ENCODE results near the gene IPO4. TPM values are rescaled to one million over a fixed set of nuclear protein-coding genes. Genes with fewer than 3 reads are reported as not detected.

The IPO4 gene
- total and polyA plus RNA-seq, 2 of the 13 experiments (the other 11 are each of a cell fraction or from before 2014, with no cell fraction given) = 39.0 to 179 TPM

GRCh38 chr14:24146978-24147760 lies 41.4 kb downstream of the IPO4 start, which contains the start of gene RNF31 (continued):
- no peak for TF ChIP-seq ZNF512 (CRISPR knock-in tag; IDR thresholded peaks at IDR 0.05)
- peak; percentile 26 for TF ChIP-seq PHF5A (CRISPR knock-in tag; IDR thresholded peaks at IDR 0.05; ENCODE audit: low read depth, unreplicated experiment)
- no peak for TF ChIP-seq ZNF296 (CRISPR knock-in tag; conservative IDR thresholded peaks at IDR 0.05)
- TF ChIP-seq GATAD1 (CRISPR knock-in tag; IDR thresholded peaks at IDR 0.05) = peak; percentile 88
- TF ChIP-seq CC2D1A (CRISPR knock-in tag; IDR thresholded peaks at IDR 0.05) = no peak
- no peak for TF ChIP-seq FOXC1 (CRISPR knock-in tag; IDR thresholded peaks at IDR 0.05; ENCODE audit: borderline replicate concordance)
- TF ChIP-seq BHLHE40 (IDR thresholded peaks at IDR 0.05; ENCODE audit: low read length) = no peak
- TF ChIP-seq PHF8 (CRISPR knock-in tag; IDR thresholded peaks at IDR 0.05) = peak; percentile 80
- TF ChIP-seq, protein P1, sequence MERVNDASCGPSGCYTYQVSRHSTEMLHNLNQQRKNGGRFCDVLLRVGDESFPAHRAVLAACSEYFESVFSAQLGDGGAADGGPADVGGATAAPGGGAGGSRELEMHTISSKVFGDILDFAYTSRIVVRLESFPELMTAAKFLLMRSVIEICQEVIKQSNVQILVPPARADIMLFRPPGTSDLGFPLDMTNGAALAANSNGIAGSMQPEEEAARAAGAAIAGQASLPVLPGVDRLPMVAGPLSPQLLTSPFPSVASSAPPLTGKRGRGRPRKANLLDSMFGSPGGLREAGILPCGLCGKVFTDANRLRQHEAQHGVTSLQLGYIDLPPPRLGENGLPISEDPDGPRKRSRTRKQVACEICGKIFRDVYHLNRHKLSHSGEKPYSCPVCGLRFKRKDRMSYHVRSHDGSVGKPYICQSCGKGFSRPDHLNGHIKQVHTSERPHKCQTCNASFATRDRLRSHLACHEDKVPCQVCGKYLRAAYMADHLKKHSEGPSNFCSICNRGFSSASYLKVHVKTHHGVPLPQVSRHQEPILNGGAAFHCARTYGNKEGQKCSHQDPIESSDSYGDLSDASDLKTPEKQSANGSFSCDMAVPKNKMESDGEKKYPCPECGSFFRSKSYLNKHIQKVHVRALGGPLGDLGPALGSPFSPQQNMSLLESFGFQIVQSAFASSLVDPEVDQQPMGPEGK (CRISPR knock-in tag; IDR thresholded peaks at IDR 0.05) = peak; percentile 63; the same call in 1 of the 2 replicates
- no peak for TF ChIP-seq ZNF260 (CRISPR knock-in tag; IDR thresholded peaks at IDR 0.05; ENCODE audit: borderline replicate concordance, low read depth)
- TF ChIP-seq ZNF205 (CRISPR knock-in tag; IDR thresholded peaks at IDR 0.05) = peak; percentile 82; the same call in 1 of the 2 replicates
- TF ChIP-seq ZNF816 (CRISPR knock-in tag; IDR thresholded peaks at IDR 0.05; ENCODE audit: borderline replicate concordance) = no peak
- TF ChIP-seq, protein P2, sequence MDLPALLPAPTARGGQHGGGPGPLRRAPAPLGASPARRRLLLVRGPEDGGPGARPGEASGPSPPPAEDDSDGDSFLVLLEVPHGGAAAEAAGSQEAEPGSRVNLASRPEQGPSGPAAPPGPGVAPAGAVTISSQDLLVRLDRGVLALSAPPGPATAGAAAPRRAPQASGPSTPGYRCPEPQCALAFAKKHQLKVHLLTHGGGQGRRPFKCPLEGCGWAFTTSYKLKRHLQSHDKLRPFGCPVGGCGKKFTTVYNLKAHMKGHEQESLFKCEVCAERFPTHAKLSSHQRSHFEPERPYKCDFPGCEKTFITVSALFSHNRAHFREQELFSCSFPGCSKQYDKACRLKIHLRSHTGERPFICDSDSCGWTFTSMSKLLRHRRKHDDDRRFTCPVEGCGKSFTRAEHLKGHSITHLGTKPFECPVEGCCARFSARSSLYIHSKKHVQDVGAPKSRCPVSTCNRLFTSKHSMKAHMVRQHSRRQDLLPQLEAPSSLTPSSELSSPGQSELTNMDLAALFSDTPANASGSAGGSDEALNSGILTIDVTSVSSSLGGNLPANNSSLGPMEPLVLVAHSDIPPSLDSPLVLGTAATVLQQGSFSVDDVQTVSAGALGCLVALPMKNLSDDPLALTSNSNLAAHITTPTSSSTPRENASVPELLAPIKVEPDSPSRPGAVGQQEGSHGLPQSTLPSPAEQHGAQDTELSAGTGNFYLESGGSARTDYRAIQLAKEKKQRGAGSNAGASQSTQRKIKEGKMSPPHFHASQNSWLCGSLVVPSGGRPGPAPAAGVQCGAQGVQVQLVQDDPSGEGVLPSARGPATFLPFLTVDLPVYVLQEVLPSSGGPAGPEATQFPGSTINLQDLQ (CRISPR knock-in tag; IDR thresholded peaks at IDR 0.05) = no peak
- TF ChIP-seq ZFP90 (CRISPR knock-in tag; IDR thresholded peaks at IDR 0.05; ENCODE audit: borderline replicate concordance) = 0 out of 2 replicates have a peak, but pooled peaks have one; percentile 5
- no peak for TF ChIP-seq SP4 (CRISPR knock-in tag; IDR thresholded peaks at IDR 0.05)
- TF ChIP-seq ZNF350 (CRISPR knock-in tag; IDR thresholded peaks at IDR 0.05; ENCODE audit: borderline replicate concordance, low read depth) = peak; percentile 75; the same call in 1 of the 2 replicates
- TF ChIP-seq, protein P3, sequence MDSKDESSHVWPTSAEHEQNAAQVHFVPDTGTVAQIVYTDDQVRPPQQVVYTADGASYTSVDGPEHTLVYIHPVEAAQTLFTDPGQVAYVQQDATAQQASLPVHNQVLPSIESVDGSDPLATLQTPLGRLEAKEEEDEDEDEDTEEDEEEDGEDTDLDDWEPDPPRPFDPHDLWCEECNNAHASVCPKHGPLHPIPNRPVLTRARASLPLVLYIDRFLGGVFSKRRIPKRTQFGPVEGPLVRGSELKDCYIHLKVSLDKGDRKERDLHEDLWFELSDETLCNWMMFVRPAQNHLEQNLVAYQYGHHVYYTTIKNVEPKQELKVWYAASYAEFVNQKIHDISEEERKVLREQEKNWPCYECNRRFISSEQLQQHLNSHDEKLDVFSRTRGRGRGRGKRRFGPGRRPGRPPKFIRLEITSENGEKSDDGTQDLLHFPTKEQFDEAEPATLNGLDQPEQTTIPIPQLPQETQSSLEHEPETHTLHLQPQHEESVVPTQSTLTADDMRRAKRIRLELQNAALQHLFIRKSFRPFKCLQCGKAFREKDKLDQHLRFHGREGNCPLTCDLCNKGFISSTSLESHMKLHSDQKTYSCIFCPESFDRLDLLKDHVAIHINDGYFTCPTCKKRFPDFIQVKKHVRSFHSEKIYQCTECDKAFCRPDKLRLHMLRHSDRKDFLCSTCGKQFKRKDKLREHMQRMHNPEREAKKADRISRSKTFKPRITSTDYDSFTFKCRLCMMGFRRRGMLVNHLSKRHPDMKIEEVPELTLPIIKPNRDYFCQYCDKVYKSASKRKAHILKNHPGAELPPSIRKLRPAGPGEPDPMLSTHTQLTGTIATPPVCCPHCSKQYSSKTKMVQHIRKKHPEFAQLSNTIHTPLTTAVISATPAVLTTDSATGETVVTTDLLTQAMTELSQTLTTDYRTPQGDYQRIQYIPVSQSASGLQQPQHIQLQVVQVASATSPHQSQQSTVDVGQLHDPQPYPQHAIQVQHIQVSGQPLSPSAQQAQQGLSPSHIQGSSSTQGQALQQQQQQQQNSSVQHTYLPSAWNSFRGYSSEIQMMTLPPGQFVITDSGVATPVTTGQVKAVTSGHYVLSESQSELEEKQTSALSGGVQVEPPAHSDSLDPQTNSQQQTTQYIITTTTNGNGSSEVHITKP (CRISPR knock-in tag; IDR thresholded peaks at IDR 0.05; ENCODE audit: low read depth) = no peak

Data from HepG2 (cell line).